HG03439 (cell line): ENCODE results near the gene ANKRD1.
"Not testable (repeated sequence)": the region's sequence is repeated elsewhere in the genome, so short reads cannot be mapped to it uniquely, and the experiment has no call there.

Experiments
- ATAC-seq: cut with Tn5 transposase; IDR thresholded peaks from one replicate; pipeline ENCODE4 v1.9.1; 2021; ENCODE audit warnings: mild to moderate bottlenecking, moderate library complexity; ENCODE audit not compliant: unreplicated experiment

The ANKRD1 gene

DNA sequence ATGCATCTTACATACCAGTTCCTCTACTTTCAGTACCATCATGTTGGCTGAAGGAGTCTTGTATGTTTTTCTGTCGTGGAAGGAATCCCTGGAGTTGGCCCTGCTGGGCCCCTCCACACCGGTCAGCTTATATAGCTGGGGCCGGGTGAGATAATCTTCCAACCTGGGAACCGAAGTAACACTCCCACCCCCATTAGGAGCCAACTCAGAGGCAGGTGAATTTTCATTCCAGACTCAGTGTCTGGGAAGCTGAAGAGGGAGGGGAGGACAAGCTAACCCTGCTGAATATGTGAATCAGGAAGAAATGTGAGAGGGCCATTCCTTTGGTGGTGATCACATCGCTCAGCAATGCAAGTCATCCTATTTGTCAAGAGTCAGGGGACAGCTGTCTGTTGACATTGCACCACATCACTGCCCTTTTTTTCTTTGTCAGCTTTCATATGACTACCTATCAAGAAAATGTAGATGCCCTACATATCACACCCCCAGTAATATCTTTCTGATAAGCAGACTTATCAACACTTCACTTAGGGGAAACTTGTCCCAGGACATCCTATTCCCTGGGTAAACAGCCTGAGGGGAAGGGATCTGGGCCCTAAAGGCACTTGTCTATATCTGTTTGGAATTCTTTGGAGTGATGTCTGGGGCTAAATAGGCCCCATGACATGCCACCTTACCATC lies at the start of gene ANKRD1:
ANKRD1 (minus strand) TSS at position 102 of the 681 bp plus-strand sequence; CDS start at position 42, 60 bp downstream.
- no peak for ATAC-seq

DNA sequence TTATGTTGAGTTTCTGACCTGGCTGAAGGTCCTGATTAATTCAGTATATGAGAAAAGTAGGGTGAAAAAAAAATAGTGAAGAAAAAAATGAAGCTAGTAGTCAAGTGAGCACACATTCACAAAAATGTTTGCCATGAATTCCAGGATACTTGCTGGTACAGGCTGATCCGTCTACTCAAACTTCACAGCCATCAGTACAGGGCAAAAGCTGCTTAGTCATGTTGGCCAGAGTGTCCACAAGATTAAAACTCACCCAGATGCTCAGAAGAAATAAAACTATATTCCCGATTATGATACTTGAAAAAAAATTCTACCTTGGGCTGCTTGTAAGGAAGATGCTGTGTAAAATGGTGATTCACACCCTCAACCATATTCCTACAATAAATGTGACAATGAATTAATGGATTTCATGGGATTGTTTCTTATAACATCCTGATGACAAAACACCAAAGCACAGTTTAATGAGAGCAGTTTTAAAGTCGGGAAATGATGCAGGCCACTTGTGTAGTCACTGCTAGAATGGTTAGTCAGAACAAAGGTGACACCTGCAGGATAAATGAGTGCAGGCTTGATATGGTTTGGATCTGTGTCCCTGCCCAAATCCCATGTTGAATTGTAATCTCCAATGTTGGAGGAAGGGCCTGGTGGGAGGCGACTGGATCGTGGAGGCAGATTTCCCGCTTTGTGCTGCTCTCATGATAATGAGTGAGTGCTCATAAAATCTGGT lies 49.2 kb upstream of the ANKRD1 start:
- ATAC-seq, result no peak

DNA sequence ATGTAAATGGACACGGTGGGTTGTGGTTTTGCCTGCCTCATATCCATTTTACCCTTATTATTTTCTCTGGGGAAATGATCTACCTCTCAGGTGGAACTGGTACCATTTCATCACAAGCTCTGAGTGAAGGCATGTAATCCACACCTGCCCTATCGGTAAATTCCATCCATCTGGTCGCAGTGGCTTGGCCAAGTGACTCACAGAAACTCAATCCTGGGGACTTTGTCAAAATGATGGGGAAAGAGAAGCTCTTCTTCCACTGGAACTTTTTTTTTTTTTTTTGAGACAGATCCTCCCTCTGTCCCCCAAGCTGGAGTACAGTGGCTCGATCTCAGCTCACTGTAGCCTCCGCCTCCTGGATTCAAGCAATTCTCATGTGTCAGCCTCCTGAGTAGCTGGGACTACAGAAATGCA lies 48.2 kb upstream of the ANKRD1 start:
- no peak for ATAC-seq

DNA sequence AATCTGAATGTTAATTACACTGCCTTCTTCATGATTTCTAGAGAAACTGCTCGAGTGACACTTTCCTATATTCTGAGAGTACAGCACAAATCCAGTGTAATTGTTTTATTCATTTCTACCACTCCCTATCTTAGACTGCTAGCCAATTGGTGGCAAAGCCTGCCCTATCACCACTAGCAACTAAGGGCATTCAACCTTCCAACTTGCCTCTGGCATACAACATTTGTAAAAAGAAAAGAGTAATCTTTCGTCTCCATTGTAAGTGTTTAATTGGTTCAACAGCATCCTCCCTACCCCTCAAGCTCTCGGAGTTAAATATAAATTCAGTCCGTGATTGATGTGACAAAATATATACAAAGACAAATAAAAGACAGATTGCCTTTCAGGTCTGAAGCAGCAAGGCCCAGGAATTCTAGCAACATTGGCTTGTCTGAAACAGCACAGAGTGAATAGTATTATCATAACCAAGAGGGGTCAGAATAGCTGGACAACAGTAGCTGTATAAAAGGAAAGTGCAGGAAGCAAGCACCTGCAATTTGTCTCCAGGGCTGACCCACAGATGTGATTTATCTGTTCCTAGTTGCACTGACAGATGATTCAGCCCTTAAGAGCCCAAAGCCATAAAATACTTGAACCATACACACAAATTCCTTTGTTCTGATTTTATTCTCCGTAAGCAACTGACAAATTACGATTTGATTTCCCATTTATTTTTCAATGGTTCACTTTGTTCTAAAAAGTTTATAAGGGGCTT lies 47.6 kb upstream of the ANKRD1 start:
- ATAC-seq, result no peak

DNA sequence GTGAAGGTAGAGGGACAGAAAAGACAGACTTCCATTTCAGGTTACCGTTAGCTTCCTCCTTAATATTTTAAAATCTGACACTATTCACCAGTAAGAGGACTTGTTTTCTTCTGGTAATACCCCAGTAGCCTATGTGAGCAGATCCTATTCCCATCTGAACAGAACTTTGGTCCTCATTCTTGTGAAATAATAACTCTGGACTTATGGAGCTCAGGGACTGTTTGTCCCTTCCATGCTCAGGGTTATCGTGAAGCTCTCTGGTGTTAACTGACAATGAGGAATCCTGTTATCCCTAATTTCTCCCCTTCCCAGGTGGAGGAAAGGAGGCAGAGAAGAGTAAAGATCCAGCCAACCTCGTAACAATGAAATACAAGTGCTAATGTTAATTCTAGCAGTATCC lies 47.0 kb upstream of the ANKRD1 start:
- ATAC-seq, result no peak

DNA sequence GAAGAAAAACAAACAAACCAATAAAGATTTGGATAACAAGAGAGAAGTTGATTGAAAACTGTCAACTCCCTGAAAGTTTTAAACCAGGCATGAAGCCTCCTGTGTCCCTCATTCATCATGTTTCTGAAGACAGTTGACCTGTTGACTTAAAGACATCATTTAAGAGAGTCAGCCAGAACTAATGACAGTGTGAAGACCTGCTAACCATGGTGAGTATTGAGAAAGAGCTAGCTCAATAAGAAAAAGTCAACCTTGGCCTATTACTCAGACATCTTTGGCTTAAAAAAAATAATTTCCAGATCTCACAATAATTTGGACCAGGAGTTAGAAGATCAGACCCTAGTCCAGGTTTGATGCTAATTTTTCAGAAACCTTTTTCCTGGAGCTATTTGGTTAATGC lies 45.3 kb upstream of the ANKRD1 start:
- ATAC-seq, result no peak

DNA sequence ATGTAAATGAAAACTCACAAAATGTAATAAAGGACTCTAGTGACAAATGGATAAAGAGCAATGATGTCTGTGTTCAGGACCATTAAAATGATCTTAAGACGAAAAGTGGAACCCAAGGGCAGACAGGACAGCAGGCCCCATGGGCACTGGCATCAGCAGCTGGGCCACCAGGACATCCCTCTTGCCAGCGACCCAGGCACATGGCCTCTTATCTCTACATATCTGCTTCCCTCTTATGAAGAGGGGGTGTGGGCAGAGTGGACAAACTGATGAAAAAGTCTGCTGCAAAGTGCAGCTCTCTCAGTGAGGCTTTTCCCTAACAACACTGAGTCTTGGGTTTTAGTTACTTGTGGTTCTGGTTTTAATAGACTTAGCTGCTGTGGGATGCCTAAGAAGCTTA lies 44.8 kb upstream of the ANKRD1 start:
- ATAC-seq, result no peak

DNA sequence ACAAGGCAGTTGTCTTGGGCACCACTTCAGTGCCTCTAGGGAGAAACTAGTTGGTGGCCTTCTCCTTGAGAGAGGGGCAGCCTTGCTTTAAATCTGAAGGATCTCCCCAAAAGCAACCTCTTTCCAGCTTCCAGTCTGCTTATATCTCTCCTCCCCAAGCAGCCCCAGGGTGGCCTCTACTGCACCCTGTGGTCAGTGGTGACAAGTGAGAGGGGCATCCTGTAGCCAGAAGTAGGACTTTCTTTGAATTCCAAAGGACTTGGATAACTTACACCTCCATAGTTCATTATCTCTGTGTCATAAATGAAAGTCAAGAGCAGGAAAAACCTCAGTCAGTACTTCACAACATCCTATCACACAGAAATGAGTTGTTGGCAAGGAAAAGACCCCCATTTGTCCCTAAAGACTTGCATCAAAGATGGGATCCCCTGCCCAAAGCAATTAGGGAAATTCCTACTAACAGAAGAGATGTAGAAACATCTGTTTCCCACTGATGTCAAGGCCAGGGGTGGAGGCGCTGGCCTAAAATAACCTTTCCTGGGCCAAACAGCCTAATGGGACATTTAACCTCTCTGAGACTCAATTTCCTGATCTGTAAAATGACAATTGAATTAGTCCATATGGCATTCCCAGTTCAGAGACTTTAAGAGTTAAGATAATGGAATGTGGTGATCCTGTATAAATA lies 44.0 kb upstream of the ANKRD1 start:
- no peak for ATAC-seq

DNA sequence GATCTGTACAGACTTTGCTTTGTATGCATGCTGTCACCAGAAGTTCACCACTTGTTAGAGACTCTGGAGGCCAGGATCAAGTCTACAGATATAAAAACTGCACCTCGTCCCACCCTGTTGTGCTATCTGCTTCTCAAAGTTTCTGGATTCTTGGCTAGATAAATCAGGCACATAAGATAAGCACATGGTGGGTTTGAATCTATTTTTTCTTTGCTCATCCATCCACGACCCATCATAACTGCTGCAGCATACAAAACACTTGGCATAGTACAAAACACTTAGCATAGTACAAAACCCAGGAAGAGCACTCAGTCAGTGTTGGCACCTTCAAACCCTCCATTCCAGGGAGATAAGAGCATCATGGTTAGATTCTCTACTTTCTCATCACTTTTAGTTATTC lies 42.4 kb upstream of the ANKRD1 start:
- ATAC-seq, result no peak

DNA sequence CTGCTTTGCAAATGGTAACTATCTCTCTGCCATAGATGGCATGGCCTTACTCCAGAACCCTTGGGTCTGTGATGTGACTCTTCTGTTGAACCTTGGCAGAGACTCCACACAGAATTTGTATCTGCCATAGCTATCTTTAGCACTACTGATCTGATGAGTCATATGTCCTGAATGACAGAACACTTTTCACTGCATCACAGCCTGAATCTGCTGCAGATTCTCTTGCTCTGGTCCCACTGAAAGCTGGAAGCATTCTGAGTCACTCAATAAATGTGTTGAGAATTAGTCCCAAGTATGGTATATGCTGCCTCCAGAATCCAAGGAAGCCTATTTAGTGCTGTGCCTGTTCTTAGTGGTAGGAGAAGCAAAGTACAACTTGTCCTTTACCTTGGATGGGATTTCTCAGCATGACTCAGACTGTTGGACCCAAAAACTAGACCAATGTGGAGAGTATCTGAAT lies 39.5 kb upstream of the ANKRD1 start:
- peak; percentile 73 for ATAC-seq

DNA sequence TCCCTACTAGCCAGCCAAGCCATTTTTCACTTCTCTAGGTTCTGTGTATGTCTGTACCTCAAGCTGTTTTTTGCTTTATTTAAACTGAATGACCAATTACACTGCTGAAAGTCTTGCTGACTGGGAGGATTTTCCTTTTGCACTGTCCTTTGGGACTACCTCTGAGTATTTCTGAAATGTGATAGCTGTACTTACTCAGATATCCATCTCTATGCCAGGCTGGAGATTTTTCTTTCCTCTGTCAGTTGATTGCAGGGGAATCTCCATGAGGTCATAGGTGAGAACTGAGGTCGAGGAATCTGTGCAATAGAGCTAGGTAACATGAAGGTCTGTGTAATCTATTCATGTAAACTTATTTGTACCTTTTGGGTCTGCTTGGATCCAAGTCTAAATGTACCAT lies 38.9 kb upstream of the ANKRD1 start:
- ATAC-seq, result no peak

DNA sequence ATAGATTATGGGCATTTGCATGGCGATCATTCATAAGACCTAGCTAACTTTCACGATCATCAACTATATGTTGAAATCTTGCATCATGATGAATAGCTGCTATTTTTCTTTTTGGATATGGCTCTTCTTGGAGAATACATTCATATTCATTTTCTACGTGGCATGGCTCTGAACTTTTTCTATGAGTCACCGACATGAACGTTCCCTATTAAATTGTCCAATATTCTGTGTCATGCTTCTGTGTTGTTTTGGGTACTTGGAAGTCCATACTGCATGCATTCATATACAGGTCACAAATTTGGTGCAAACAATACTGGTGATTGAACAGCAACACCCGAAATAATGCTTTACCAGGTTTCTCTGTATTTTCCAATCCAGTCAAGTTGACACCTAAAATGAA lies 37.9 kb upstream of the ANKRD1 start:
- no peak for ATAC-seq

DNA sequence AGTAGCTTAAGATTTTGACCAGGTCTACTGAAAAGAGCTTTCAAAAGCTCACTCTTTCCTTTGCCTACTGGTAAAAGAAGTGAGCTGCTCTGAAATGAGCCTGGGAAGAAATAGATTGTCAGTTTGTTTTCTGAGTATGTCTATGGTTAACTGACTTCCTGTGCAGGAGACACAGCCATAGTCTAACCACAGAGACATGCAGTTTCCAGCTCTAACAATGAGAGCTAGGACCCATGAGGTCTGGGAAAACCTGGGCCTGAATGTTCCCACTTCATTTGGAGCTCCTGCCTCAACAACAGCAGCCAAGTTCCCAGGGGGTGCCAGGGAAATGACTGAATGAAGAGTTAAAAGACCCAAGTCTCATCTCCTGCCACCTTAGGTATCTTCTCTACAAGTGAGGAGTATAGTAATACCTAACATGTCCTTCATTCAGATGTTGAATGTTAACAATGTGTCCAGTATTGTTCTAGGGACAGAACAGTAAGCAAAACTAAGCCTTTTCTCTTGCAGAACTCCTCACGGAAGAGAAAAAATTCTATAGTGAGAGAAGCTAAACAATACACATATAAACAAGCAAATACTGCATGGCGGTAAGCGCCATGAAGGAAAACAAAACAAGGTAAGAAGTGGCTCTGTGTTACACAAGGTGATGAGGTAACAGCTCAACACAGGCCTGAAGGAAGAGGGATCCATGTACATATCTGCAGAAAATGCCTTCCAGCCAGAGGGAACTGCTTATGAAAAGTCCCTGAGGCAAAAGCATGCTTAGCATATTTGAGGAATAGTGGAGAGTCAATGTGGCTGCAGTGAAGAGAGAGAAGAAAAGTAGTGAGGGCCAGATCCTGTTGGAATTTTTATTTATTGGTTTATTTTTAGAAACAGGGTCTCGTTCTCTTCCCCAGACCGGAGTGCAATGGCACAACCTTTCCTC lies 26.4 kb upstream of the ANKRD1 start:
- ATAC-seq, result no peak

DNA sequence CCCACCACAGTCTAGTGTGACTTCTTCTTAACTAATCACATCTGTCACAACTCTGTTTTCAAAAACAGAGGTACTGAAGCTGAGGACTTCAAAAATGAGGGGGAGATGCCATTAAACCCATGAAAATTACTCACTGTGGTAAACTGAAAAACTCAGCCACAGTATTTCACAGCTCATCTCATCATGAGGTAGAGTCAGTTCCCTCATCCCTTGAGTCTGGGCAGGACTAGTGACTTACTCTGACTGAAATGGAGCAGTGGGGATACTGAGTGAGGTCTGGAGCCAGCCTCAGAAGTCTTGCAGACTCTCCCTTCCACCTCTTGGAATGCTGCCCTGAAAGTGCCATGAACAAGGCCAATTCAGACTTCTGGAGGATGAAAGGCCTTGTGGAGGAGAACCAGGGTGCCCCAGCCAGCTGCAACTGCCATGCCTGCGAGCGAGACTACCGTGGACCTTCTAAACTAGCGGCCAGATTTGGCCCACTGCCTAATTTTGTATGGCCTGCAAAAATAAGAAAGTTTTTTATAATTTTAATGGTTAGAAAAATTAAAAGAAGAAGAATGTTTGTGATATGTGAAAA lies 24.7 kb upstream of the ANKRD1 start:
- ATAC-seq, result no peak

DNA sequence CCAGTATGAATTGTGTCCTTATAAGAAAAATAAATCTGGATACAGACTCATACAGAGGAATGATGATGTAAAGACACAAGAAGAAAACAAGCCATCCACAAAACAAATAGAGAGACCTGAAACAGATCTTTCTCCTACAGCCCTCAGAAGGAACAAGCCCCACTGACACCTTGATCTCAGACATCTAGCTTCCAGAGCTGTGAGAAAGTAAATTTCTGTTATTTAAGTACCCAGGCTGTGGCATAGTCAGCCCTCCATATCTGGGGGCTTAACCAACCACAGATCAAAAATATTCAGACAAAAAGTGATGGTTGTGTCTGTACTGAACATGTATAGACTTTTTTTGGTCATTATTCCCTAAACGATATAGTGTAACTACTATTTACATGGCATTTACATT lies 23.9 kb upstream of the ANKRD1 start:
- no peak for ATAC-seq

DNA sequence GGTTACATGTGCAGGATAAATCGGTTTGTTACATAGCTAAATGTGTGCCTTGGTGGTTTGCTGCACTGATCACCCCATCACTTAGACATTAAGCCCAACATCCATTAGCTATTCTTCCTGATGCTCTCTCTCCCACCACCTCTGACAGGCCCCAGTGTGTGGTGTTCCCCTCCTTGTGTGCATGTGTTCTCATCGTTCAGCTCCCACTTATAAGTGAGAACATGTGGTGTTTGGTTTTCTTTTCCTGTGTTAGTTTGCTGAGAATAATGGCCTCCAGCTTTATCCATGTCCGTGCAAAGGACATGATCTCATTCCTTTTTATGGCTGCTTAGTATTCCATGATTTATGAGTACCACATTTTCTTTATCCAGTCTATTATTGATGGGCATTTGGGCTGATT lies 22.1 kb upstream of the ANKRD1 start:
- not testable (repeated sequence) for ATAC-seq

DNA sequence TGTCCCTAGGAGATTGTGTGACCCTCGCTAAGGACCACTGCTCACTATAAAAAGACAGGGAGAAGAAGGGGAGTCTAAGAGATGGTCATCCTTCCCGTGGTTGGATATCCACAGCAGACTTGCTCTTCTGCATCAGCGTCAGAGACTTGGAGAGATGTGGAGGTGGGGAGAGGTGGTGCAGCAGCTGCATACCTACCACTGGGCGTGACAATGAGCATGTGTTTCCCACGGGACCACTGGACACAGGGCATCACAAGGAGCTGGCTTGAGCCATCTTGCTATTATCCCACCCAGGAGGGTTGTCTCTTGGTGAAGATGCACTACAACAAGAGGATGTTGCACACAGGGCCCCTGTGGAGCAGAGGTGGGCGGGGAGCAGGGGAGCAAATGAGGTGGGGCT lies 18.8 kb upstream of the ANKRD1 start:
- no peak for ATAC-seq

DNA sequence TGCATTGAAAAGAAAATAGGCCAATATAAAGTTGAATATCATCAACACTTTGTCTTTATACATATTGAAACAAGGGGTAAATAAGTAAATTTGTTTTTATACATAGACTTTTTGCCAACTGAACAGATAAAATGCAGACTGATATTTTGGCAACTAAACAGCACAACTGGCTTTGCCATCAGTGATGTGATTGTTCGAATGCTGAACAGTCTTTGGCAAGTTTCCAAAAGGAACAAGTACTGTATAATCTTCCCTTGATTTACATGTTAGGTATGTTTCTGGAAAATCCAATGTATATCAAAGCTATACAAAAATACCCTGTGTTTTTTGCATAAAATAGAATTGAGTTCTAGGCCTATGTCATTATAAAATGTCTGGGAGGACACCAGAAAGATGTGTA lies 18.2 kb upstream of the ANKRD1 start:
- no peak for ATAC-seq

DNA sequence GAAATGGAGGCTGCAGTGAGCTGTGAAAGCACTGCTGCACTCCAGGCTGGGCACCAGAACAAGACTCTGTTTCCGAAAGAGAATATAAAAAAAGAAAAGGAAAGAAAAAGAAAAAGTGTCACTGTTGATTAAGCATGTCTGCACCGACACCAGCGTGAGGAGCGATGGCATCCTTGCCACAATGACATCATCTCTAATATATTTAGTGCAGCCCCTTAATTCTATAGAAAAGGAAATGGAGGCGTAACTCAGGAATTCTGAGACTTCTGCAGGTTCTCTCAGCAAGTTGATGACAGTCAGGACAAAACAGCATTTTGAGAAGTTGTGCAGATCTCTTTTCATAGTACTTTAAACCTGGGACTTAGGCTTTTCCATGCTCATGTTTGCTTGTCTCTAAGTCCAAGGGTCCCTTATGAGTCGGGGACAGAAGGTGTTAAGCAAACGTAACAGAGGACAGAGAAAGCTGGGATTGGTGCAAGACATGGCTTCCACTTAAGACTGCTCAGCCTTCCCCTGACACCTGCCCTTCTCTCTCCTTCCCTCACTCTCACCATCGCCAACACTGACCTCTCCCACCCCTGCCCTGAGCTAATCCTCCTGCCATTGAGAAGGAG lies 16.9 kb upstream of the ANKRD1 start:
- ATAC-seq, result no peak
